GM15510 (cell line): Measurements from ENCODE around the gene GNL3.

Source experiments
- POLR2A ChIP-seq: IDR thresholded peaks from 3 replicates; pipeline ENCODE4 v1.6.1; 2011; ENCODE audit warnings: borderline replicate concordance; ENCODE audit not compliant: insufficient read length; ENCODE audit errors: extremely low read depth

The GNL3 gene

GRCh38 chr3:52679199-52679538 is 6.7 kb upstream of the GNL3 start:
- no peak for TF ChIP-seq POLR2A

- TF ChIP-seq POLR2A = no peak
Measured at GRCh38 chr3:52679811-52680210, 6.0 kb upstream of the GNL3 start.

- TF ChIP-seq POLR2A = no peak
Measured at GRCh38 chr3:52681596-52681995, 4.2 kb upstream of the GNL3 start.

- no peak for TF ChIP-seq POLR2A
Measured at GRCh38 chr3:52682016-52682415, 3.8 kb upstream of the GNL3 start.

- TF ChIP-seq POLR2A = no peak
Measured at GRCh38 chr3:52683611-52684010, 2.2 kb upstream of the GNL3 start.

- TF ChIP-seq POLR2A = no peak
Measured at GRCh38 chr3:52684184-52684583, 1.6 kb upstream of the GNL3 start.

- TF ChIP-seq POLR2A = no peak
Measured at GRCh38 chr3:52685285-52685708, 535 bp upstream of the GNL3 start.

- no peak for TF ChIP-seq POLR2A
Measured at GRCh38 chr3:52688266-52688665, 2.4 kb downstream of the GNL3 start.

GRCh38 chr3:52689151-52689550 is 3.3 kb downstream of the GNL3 start:
- TF ChIP-seq POLR2A = no peak

- TF ChIP-seq POLR2A = no peak
Measured at GRCh38 chr3:52690560-52690959, 4.7 kb downstream of the GNL3 start.

GRCh38 chr3:52693071-52693470 is 7.2 kb downstream of the GNL3 start:
- no peak for TF ChIP-seq POLR2A

GRCh38 chr3:52694528-52695189 is 8.8 kb downstream of the GNL3 start:
- no peak for TF ChIP-seq POLR2A

GRCh38 chr3:52695798-52696671 is 10.2 kb downstream of the GNL3 start:
- no peak for TF ChIP-seq POLR2A

GRCh38 chr3:52696830-52697631 is 11.2 kb downstream of the GNL3 start:
- no peak for TF ChIP-seq POLR2A

- no peak for TF ChIP-seq POLR2A
Measured at GRCh38 chr3:52697632-52697965, 11.8 kb downstream of the GNL3 start.
